GM12878 (cell line): ENCODE results near the gene BPIFB3. TPM values are rescaled to one million over a fixed set of nuclear protein-coding genes. Genes with fewer than 3 reads are reported as not detected.
"Not testable (repeated sequence)": the region's sequence is repeated elsewhere in the genome, so short reads cannot be mapped to it uniquely, and the experiment has no call there.

Experiments
- ATAC-seq: fragments of 200-7000 bp; cut with Tn5 transposase; 3 replicates; pipeline ENCODE4 v1.9.1; 2020; ENCODE audit warnings: mild to moderate bottlenecking, moderate library complexity
- BruUV-seq: library from RNA; stranded (reverse); fragments of 400-500 nt; replicated peaks from 2 replicates; lab custom pipeline; 2021; lab: Mats Ljungman, UMichigan
- CTCF ChIA-PET: fragments of 300-600 bp; sonication (Branson Sonifier 250); formaldehyde crosslinking; extraction: SDS; loops from one replicate; lab custom pipeline; 2021; ENCODE audit warnings: inconsistent platforms; lab: Yijun Ruan, JAX
- POLR2A ChIA-PET: fragments of 350-600 bp; formaldehyde crosslinking; extraction: SDS; loops from one replicate; lab custom pipeline; 2021; ENCODE audit warnings: inconsistent platforms; lab: Charles Lee
- RAD21 ChIA-PET: fragments of 300-600 bp; sonication (Branson Sonifier 250); formaldehyde crosslinking; loops from one replicate; lab custom pipeline; 2023; ENCODE audit warnings: antibody characterized with exemption; ENCODE audit not compliant: unreplicated experiment; lab: Charles Lee
- SMC1A ChIA-PET: fragments of 300-600 bp; sonication (Branson Sonifier 250); formaldehyde crosslinking; loops from one replicate; lab custom pipeline; 2023; ENCODE audit not compliant: unreplicated experiment, uncharacterized antibody; lab: Charles Lee
- DNase-seq: peaks from one replicate; pipeline ENCODE4 v3.0.0-alpha.2; 2011; ENCODE audit warnings: low read depth, low spot score
- FAIRE-seq: peaks from 3 replicates; lab custom pipeline; 2011; peaks lifted over from hg19 to GRCh38; lab: Jason Lieb, UNC
- H2AFZ ChIP-seq: 2 replicates; pipeline ENCODE4 v1.6.0; 2011; ENCODE audit warnings: low read depth, low read length, control low read depth; ENCODE audit not compliant: control insufficient read depth
- H3K27ac ChIP-seq: 2 replicates; pipeline ENCODE4 v1.5.1; 2011; ENCODE audit warnings: control low read depth; ENCODE audit not compliant: control insufficient read depth, insufficient read depth
- H3K27me3 ChIP-seq, 2 experiments: replicated peaks in 1 of 2; 2 replicates each; pipeline versions ENCODE4 v1.6.0 to v1.6.1; 2011; ENCODE audit warnings: low read length in 1 of 2; ENCODE audit not compliant: control insufficient read depth in 2 of 2, insufficient read depth in 2 of 2
- H3K36me3 ChIP-seq, 2 experiments: 2 replicates each; pipeline ENCODE4 v1.5.1; 2011; ENCODE audit warnings: low read length in 1 of 2; ENCODE audit not compliant: control insufficient read depth in 2 of 2, insufficient read depth in 2 of 2
- H3K4me1 ChIP-seq: 2 replicates; pipeline ENCODE4 v1.6.1; 2011; ENCODE audit warnings: mild to moderate bottlenecking, low read length, moderate library complexity, mixed read lengths; ENCODE audit not compliant: control insufficient read depth, insufficient read depth
- H3K4me2 ChIP-seq: 2 replicates; pipeline ENCODE4 v1.6.0; 2011; ENCODE audit warnings: control low read depth; ENCODE audit not compliant: control insufficient read depth, insufficient read depth
- H3K4me3 ChIP-seq: fragments of 200-600 bp; sonication (generic); 2 replicates; pipeline ENCODE4 v1.5.1; 2016
- H3K79me2 ChIP-seq: 2 replicates; pipeline ENCODE4 v1.6.0; 2011; ENCODE audit warnings: low read length; ENCODE audit not compliant: control insufficient read depth, insufficient read depth
- H3K9ac ChIP-seq: 2 replicates; pipeline ENCODE4 v1.8.0; 2011; ENCODE audit warnings: low read length, control low read depth, mixed read lengths; ENCODE audit not compliant: control insufficient read depth, insufficient read depth
- H3K9me3 ChIP-seq: replicated peaks from 3 replicates; pipeline ENCODE4 v1.5.1; 2011; ENCODE audit warnings: mild to moderate bottlenecking, low read length; ENCODE audit not compliant: control insufficient read depth, insufficient read depth
- H4K20me1 ChIP-seq: 2 replicates; pipeline ENCODE4 v1.6.0; 2011; ENCODE audit not compliant: control insufficient read depth, insufficient read depth
- WGBS: methylation state at CpG from one replicate; pipeline ENCODE4 v1.1.6; 2016; ENCODE audit warnings: low lambda C conversion rate; ENCODE audit not compliant: insufficient replicate concordance, insufficient coverage; ENCODE audit errors: missing lambda C conversion rate; 5-methylcytosine and 5-hydroxymethylcytosine counted together
- in situ Hi-C: fragments of 300-500 bp; cut with MboI; formaldehyde crosslinking; loops from 9 replicates; pipeline ENCODE4 v1.14.3; 2018; ENCODE audit warnings: mixed read lengths
- intact Hi-C: fragments of 100-400 bp; cut with micrococcal nuclease; formaldehyde crosslinking; loops from one replicate; pipeline ENCODE4 v1.14.2; 2022; ENCODE audit not compliant: unreplicated experiment
- polyA plus RNA-seq, 11 experiments: library from polyadenylated mRNA; depleted of rRNA in 4 of 11; unstranded in 6 of 11; stranded (reverse) in 5 of 11; fragments of >200 nt; fragmentation: Nextera tagmentation in 4 of 11; fragmentation: Illumina TruSeq in 1 of 11; extraction: Ambion mirVana in 4 of 11; extraction: Trizol in 1 of 11; gene quantifications; 1 replicate in 1 of 11; 2 replicates in 10 of 11; pipeline versions ENCODE4 v1.2.1 to v1.2.3, GENCODE V29; 2011 to 2016; ENCODE audit warnings: inconsistent platforms in 2 of 11, missing spikeins in 2 of 11, low read depth in 1 of 11
- total RNA-seq, 4 experiments: library from RNA; depleted of rRNA in 3 of 4; stranded (reverse); fragments of >200 nt in 3 of 4; fragmentation: Illumina TruSeq in 1 of 4; extraction: Trizol in 1 of 4; gene quantifications; 2 replicates each; pipeline versions ENCODE4 v1.2.1 to v1.2.3, GENCODE V29; 2013 to 2021

The BPIFB3 gene
- total and polyA plus RNA-seq, 10 of the 15 experiments (the other 5 are each of a cell fraction or from before 2014, with no cell fraction given): not detected

DNA sequence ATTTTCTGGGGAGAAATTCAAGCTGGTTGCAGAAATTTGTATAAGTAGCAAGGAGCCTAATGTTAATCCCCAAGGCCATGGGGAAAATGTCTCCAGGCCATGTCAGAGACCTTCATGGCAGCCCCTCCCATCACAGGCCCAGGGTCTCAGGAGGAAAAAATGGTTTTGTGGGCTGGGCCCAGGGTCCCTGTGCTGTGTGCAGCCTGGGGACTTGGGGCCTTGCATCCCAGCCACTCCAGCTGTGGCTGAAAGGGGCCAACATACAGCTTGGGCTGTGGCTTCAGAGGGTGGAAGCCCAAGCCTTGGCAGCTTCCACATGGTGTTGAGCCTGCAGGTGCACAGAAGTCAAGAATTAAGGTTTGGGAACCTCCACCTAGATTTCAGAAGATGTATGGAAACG, 68.6 kb downstream of the BPIFB3 start:
- intact Hi-C loops, SMC1A ChIA-PET, FAIRE-seq, DNase-seq, H3K79me2 ChIP-seq, H3K4me3 ChIP-seq, RAD21 ChIA-PET, ATAC-seq, H3K9me3 ChIP-seq, H3K4me2 ChIP-seq, H4K20me1 ChIP-seq, BruUV-seq, CTCF ChIA-PET, H3K9ac ChIP-seq, H3K36me3 ChIP-seq, H3K27ac ChIP-seq, H2AFZ ChIP-seq, in situ Hi-C loops, H3K27me3 ChIP-seq: not testable (repeated sequence)
- peaks cover 17% of the 10 kb centered on the region for H3K4me1 ChIP-seq
- POLR2A ChIA-PET: interaction anchor here (0.6 kb wide), 1 partner anchor 70 kb away, joined by 3 read pairs; no protein-coding TSS in a partner anchor
- WGBS: 0% methylated on average over 1 of the region's 1 CpG

Other genes with a start within 250 kb of the BPIFB3 start
Only the 7 nearest of the 10 such genes appear.
- not detected in 2 replicates for gene SUN5, start 49.5 kb upstream of the BPIFB3 start, total RNA-seq (2014; rRNA removed)
- not detected in 2 replicates for gene SUN5, start 49.5 kb upstream of the BPIFB3 start, total RNA-seq (2014; rRNA removed; fragmentation: Illumina TruSeq; extraction: Trizol)
- not detected in 2 replicates for gene SUN5, start 49.5 kb upstream of the BPIFB3 start, total RNA-seq (2021)
- gene SUN5, start 49.5 kb upstream of the BPIFB3 start, polyA plus RNA-seq (2011; rRNA removed): not detected in 2 replicates
- not detected in 2 replicates for gene SUN5, start 49.5 kb upstream of the BPIFB3 start, polyA plus RNA-seq (2014; fragmentation: Illumina TruSeq; extraction: Trizol)
- gene SUN5, start 49.5 kb upstream of the BPIFB3 start, polyA plus RNA-seq (2014; fragmentation: Nextera tagmentation; extraction: Ambion mirVana): not detected
- not detected in 2 replicates for gene SUN5, start 49.5 kb upstream of the BPIFB3 start, polyA plus RNA-seq (2014; rRNA removed)
- not detected for gene SUN5, start 49.5 kb upstream of the BPIFB3 start, polyA plus RNA-seq (2016; fragmentation: Nextera tagmentation; extraction: Ambion mirVana)
- not detected in 2 replicates for gene BPIFB2, start 46.2 kb upstream of the BPIFB3 start, total RNA-seq (2014; rRNA removed)
- gene BPIFB2, start 46.2 kb upstream of the BPIFB3 start, total RNA-seq (2014; rRNA removed; fragmentation: Illumina TruSeq; extraction: Trizol): not detected in 2 replicates
- not detected in 2 replicates for gene BPIFB2, start 46.2 kb upstream of the BPIFB3 start, total RNA-seq (2021)
- gene BPIFB2, start 46.2 kb upstream of the BPIFB3 start, polyA plus RNA-seq (2011; rRNA removed): not detected in 2 replicates
- not detected in 2 replicates for gene BPIFB2, start 46.2 kb upstream of the BPIFB3 start, polyA plus RNA-seq (2014; fragmentation: Illumina TruSeq; extraction: Trizol)
- not detected for gene BPIFB2, start 46.2 kb upstream of the BPIFB3 start, polyA plus RNA-seq (2014; fragmentation: Nextera tagmentation; extraction: Ambion mirVana)
- gene BPIFB2, start 46.2 kb upstream of the BPIFB3 start, polyA plus RNA-seq (2014; rRNA removed): not detected in 2 replicates
- gene BPIFB2, start 46.2 kb upstream of the BPIFB3 start, polyA plus RNA-seq (2016; fragmentation: Nextera tagmentation; extraction: Ambion mirVana): not detected
- gene BPIFB6, start 22.3 kb upstream of the BPIFB3 start, total RNA-seq (2014; rRNA removed): not detected in 2 replicates
- gene BPIFB6, start 22.3 kb upstream of the BPIFB3 start, total RNA-seq (2014; rRNA removed; fragmentation: Illumina TruSeq; extraction: Trizol): not detected in 2 replicates
- gene BPIFB6, start 22.3 kb upstream of the BPIFB3 start, total RNA-seq (2021): not detected in 2 replicates
- not detected in 2 replicates for gene BPIFB6, start 22.3 kb upstream of the BPIFB3 start, polyA plus RNA-seq (2011; rRNA removed)
- gene BPIFB6, start 22.3 kb upstream of the BPIFB3 start, polyA plus RNA-seq (2014; fragmentation: Illumina TruSeq; extraction: Trizol): not detected in 2 replicates
- gene BPIFB6, start 22.3 kb upstream of the BPIFB3 start, polyA plus RNA-seq (2014; fragmentation: Nextera tagmentation; extraction: Ambion mirVana): not detected
- not detected in 2 replicates for gene BPIFB6, start 22.3 kb upstream of the BPIFB3 start, polyA plus RNA-seq (2014; rRNA removed)
- not detected for gene BPIFB6, start 22.3 kb upstream of the BPIFB3 start, polyA plus RNA-seq (2016; fragmentation: Nextera tagmentation; extraction: Ambion mirVana)
- gene BPIFB4, start 25.7 kb downstream of the BPIFB3 start, total RNA-seq (2014; rRNA removed): not detected in 2 replicates
- gene BPIFB4, start 25.7 kb downstream of the BPIFB3 start, total RNA-seq (2014; rRNA removed; fragmentation: Illumina TruSeq; extraction: Trizol): not detected in 2 replicates
- gene BPIFB4, start 25.7 kb downstream of the BPIFB3 start, total RNA-seq (2021): not detected in 2 replicates
- not detected in 2 replicates for gene BPIFB4, start 25.7 kb downstream of the BPIFB3 start, polyA plus RNA-seq (2011; rRNA removed)
- gene BPIFB4, start 25.7 kb downstream of the BPIFB3 start, polyA plus RNA-seq (2014; fragmentation: Illumina TruSeq; extraction: Trizol): not detected in 2 replicates
- not detected for gene BPIFB4, start 25.7 kb downstream of the BPIFB3 start, polyA plus RNA-seq (2014; fragmentation: Nextera tagmentation; extraction: Ambion mirVana)
- not detected in 2 replicates for gene BPIFB4, start 25.7 kb downstream of the BPIFB3 start, polyA plus RNA-seq (2014; rRNA removed)
- gene BPIFB4, start 25.7 kb downstream of the BPIFB3 start, polyA plus RNA-seq (2016; fragmentation: Nextera tagmentation; extraction: Ambion mirVana): under 1 TPM in 1 of 2 experiments, not detected in 1; 0.12 TPM
- gene BPIFA2, start 114.3 kb downstream of the BPIFB3 start, total RNA-seq (2014; rRNA removed): not detected in 2 replicates
- gene BPIFA2, start 114.3 kb downstream of the BPIFB3 start, total RNA-seq (2014; rRNA removed; fragmentation: Illumina TruSeq; extraction: Trizol): not detected in 2 replicates
- gene BPIFA2, start 114.3 kb downstream of the BPIFB3 start, total RNA-seq (2021): not detected in 2 replicates
- not detected in 2 replicates for gene BPIFA2, start 114.3 kb downstream of the BPIFB3 start, polyA plus RNA-seq (2011; rRNA removed)
- not detected in 2 replicates for gene BPIFA2, start 114.3 kb downstream of the BPIFB3 start, polyA plus RNA-seq (2014; fragmentation: Illumina TruSeq; extraction: Trizol)
- gene BPIFA2, start 114.3 kb downstream of the BPIFB3 start, polyA plus RNA-seq (2014; fragmentation: Nextera tagmentation; extraction: Ambion mirVana): not detected
- not detected in 2 replicates for gene BPIFA2, start 114.3 kb downstream of the BPIFB3 start, polyA plus RNA-seq (2014; rRNA removed)
- gene BPIFA2, start 114.3 kb downstream of the BPIFB3 start, polyA plus RNA-seq (2016; fragmentation: Nextera tagmentation; extraction: Ambion mirVana): not detected
- not detected in 2 replicates for gene BPIFA3, start 163.4 kb downstream of the BPIFB3 start, total RNA-seq (2014; rRNA removed)
- not detected in 2 replicates for gene BPIFA3, start 163.4 kb downstream of the BPIFB3 start, total RNA-seq (2014; rRNA removed; fragmentation: Illumina TruSeq; extraction: Trizol)
- not detected in 2 replicates for gene BPIFA3, start 163.4 kb downstream of the BPIFB3 start, total RNA-seq (2021)
- not detected in 2 replicates for gene BPIFA3, start 163.4 kb downstream of the BPIFB3 start, polyA plus RNA-seq (2011; rRNA removed)
- gene BPIFA3, start 163.4 kb downstream of the BPIFB3 start, polyA plus RNA-seq (2014; fragmentation: Illumina TruSeq; extraction: Trizol): not detected in 2 replicates
- gene BPIFA3, start 163.4 kb downstream of the BPIFB3 start, polyA plus RNA-seq (2014; fragmentation: Nextera tagmentation; extraction: Ambion mirVana): not detected
- not detected in 2 replicates for gene BPIFA3, start 163.4 kb downstream of the BPIFB3 start, polyA plus RNA-seq (2014; rRNA removed)
- gene BPIFA3, start 163.4 kb downstream of the BPIFB3 start, polyA plus RNA-seq (2016; fragmentation: Nextera tagmentation; extraction: Ambion mirVana): not detected
- not detected in 2 replicates for gene BPIFA1, start 182.1 kb downstream of the BPIFB3 start, total RNA-seq (2014; rRNA removed)
- gene BPIFA1, start 182.1 kb downstream of the BPIFB3 start, total RNA-seq (2014; rRNA removed; fragmentation: Illumina TruSeq; extraction: Trizol): not detected in 2 replicates
- gene BPIFA1, start 182.1 kb downstream of the BPIFB3 start, total RNA-seq (2021): not detected in 2 replicates
- not detected in 2 replicates for gene BPIFA1, start 182.1 kb downstream of the BPIFB3 start, polyA plus RNA-seq (2011; rRNA removed)
- not detected in 2 replicates for gene BPIFA1, start 182.1 kb downstream of the BPIFB3 start, polyA plus RNA-seq (2014; fragmentation: Illumina TruSeq; extraction: Trizol)
- gene BPIFA1, start 182.1 kb downstream of the BPIFB3 start, polyA plus RNA-seq (2014; fragmentation: Nextera tagmentation; extraction: Ambion mirVana): not detected
- gene BPIFA1, start 182.1 kb downstream of the BPIFB3 start, polyA plus RNA-seq (2014; rRNA removed): not detected in 2 replicates
- not detected for gene BPIFA1, start 182.1 kb downstream of the BPIFB3 start, polyA plus RNA-seq (2016; fragmentation: Nextera tagmentation; extraction: Ambion mirVana)